PFSK-1 (cell line): ENCODE measurements around the gene SAMD14.

Experiments
- FOXP2 ChIP-seq: optimal IDR thresholded peaks from 2 replicates; pipeline ENCODE3; 2011; ENCODE audit warnings: borderline replicate concordance, control low read depth, inconsistent platforms; ENCODE audit not compliant: insufficient read depth; ENCODE audit errors: extremely low read length, extremely low read depth
- POLR2AphosphoS5 ChIP-seq: IDR thresholded peaks from 2 replicates; pipeline ENCODE4 v1.6.1; 2012; ENCODE audit warnings: low read depth, mild to moderate bottlenecking, control low read depth, low read length, moderate library complexity
- REST ChIP-seq, 2 experiments: IDR thresholded peaks; 2 replicates each; pipeline versions ENCODE4 v1.6.1 to v1.8.0; 2011 to 2012; ENCODE audit warnings: low read depth in 2 of 2, low read length in 2 of 2, control low read depth in 1 of 2, inconsistent platforms in 1 of 2, mild to moderate bottlenecking in 1 of 2, moderate library complexity in 1 of 2; ENCODE audit not compliant: insufficient read depth in 1 of 2
- SIN3A ChIP-seq: IDR thresholded peaks from 2 replicates; pipeline ENCODE4 v1.6.1; 2012; ENCODE audit warnings: mild to moderate bottlenecking, low read length, moderate library complexity, borderline replicate concordance; ENCODE audit not compliant: insufficient read depth
- TAF1 ChIP-seq: IDR thresholded peaks from 2 replicates; pipeline ENCODE4 v1.6.1; 2012; ENCODE audit warnings: low read length, control low read depth, borderline replicate concordance; ENCODE audit not compliant: insufficient read depth

The SAMD14 gene

DNA sequence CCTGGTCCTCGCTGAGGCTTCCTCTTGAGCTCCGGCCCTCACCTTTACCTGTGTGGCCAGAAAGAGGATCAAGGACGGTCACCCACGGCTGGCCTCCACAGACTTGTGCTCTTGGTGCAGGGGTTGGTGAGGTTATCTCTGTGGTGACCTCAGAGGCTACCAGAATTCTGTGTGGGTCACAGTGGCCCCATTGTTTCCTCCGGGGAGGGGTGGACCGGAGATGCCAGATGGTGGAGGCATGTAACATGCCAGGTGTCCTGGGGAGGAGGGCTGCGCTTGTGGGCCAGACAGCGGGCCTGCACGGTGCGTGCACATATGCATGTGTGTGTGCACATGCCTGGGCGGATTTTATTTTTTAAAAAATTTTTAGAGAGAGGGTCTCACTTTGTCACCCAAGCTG lies 42.2 kb upstream of the SAMD14 start:
- TF ChIP-seq TAF1 (no peak), REST (IDR thresholded peaks at IDR 0.05; ENCODE audit: insufficient read depth in 1 of 2, low read depth in 2 of 2, low read length in 2 of 2) (no peak), FOXP2 (no peak), POLR2AphosphoS5 (no peak), SIN3A (no peak)

- TF ChIP-seq SIN3A (no peak), FOXP2 (no peak), TAF1 (no peak), POLR2AphosphoS5 (no peak), REST (IDR thresholded peaks at IDR 0.05; ENCODE audit: insufficient read depth in 1 of 2, low read depth in 2 of 2, low read length in 2 of 2) (no peak)
Observed at GRCh38 chr17:50171371-50172071, 41.6 kb upstream of the SAMD14 start.

DNA sequence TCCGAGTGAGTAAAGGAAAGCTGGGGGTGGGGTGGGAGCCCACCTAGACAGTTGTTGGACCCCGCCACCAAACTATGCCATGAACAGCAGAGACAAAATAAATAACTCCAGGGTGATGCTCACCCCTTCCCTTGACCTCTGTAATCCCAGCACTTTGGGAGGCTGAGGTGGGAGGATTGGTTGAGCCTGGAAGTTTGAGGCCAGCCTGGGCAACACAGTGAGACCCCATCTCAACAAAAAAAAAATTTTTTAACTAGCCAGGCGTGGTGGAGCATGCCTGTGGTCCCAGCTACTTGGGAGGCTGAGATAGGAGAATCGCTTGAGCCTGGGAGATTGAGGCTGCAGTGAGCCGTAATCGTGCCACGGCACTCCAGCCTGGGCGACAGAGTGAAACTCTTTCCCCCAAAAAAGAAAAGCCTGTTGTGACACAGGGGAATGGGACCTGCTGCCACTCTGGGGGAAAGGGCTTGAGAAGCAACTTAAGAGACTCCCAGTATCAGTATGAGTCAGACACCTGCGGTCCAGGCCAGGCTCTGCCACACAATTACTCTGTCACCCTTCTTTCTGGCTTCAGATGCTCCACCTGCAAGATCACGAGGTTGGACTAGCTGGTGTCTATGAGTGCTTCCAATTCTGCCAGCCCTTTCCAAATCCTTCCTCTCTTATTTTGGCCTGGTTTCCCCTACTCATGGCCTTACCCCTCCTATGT lies 40.9 kb upstream of the SAMD14 start:
- no peak for TF ChIP-seq TAF1
- no peak for TF ChIP-seq FOXP2
- no peak for TF ChIP-seq SIN3A
- TF ChIP-seq POLR2AphosphoS5: no peak
- TF ChIP-seq REST (IDR thresholded peaks at IDR 0.05; ENCODE audit: insufficient read depth in 1 of 2, low read depth in 2 of 2, low read length in 2 of 2): no peak

DNA sequence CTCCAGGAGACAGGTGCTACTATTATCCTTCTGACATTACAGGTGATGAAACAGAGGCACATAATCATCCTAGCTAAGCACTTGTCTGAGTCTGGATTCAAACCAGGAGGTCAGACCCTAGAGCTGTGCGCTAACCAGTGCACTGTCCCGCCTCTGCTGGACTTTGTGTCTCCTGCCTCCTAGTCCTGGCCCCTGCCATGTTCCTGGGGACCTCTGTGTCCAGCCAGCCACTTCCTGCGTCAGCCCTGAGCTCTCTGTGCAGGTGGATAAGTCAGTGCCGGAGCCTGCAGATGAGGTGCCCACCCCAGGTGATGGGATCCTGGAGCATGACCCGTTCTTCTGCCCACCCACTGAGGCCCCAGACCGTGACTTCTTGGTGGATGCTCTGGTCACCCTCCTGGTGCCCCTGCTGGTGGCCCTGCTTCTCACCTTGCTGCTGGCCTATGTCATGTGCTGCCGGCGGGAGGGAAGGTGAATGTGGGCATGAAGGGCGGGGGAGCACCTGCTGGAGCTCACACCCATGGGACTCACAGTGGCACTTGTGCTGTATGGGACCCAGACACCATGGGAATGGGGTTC lies 40.0 kb upstream of the SAMD14 start:
- TF ChIP-seq POLR2AphosphoS5: no peak
- no peak for TF ChIP-seq SIN3A

DNA sequence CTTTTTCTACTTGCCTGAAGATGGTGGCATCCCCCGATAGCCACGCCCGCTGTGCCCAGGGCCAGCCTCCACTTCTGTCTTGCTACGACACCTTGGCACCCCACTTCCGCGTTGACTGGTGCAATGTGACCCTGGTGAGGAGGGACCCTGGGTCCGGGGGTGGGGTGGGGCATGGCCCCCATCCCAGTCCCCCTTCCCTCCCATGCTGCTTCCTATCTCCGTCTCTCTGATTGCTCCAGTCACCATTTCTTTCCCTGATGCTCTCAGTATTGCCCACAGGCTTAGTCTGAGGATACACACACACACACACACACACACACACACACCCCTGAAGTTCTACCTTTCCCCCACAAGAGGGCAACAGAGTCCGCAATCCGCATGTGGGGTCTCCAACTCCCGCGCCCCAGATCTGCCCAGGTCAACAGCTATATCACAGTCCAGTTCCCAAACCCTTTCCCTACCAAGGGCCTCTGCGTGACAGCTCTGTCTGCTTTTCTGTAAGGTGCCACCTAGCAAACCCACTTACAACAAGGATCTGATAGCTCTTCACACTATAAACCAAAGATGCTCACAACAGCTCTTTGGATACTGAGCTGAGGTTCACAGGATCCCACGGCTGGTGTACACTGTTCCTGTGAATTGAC lies 39.3 kb upstream of the SAMD14 start:
- TF ChIP-seq FOXP2 (peak; percentile 47), TAF1 (no peak; the same call in 1 of the 2 replicates)

- TF ChIP-seq REST (IDR thresholded peaks at IDR 0.05; ENCODE audit: insufficient read depth in 1 of 2, low read depth in 2 of 2, low read length in 2 of 2): no peak
- TF ChIP-seq POLR2AphosphoS5: no peak
- TF ChIP-seq FOXP2: no peak
- TF ChIP-seq SIN3A: no peak
- no peak for TF ChIP-seq TAF1
Observed at GRCh38 chr17:50168319-50168718, 38.4 kb upstream of the SAMD14 start.
